ENCODE data around the gene GIMD1. TPM values are rescaled to one million over a fixed set of nuclear protein-coding genes. Genes with fewer than 3 reads are reported as not detected.

The GIMD1 gene
- total RNA-seq, 1 donor from 2014 or later, result not detected

GRCh38 chr4:106365613-106366012 is 3.0 kb downstream of the GIMD1 start:
- Mint-ChIP-seq H3K4me3 (ENCODE audit: unreplicated experiment) (no peak overlapping the region), H3K27ac (ENCODE audit: unreplicated experiment) (peak overlapping the region; percentile 81), H3K9me3 (ENCODE audit: low read depth) (no peaks in the 10 kb centered on the region), H3K27me3 (ENCODE audit: low read depth) (peaks cover 6% of the 10 kb centered on the region), H3K4me1 (ENCODE audit: low read depth) (peaks cover 20% of the 10 kb centered on the region), H3K36me3 (ENCODE audit: low read depth) (no peaks in the 10 kb centered on the region)
- no peak for DNase-seq (ENCODE audit: low spot score)
- no peak for TF ChIP-seq CTCF (IDR thresholded peaks at IDR 0.05)

- H3K4me3 Mint-ChIP-seq (ENCODE audit: unreplicated experiment), result no peak overlapping the region
- no peak for TF ChIP-seq CTCF (IDR thresholded peaks at IDR 0.05)
- no peak overlapping the region for H3K27ac Mint-ChIP-seq (ENCODE audit: unreplicated experiment)
- H3K36me3 Mint-ChIP-seq (ENCODE audit: low read depth), result no peaks in the 10 kb centered on the region
- H3K4me1 Mint-ChIP-seq (ENCODE audit: low read depth), result peaks cover 16% of the 10 kb centered on the region
- no peak for DNase-seq (ENCODE audit: low spot score)
- H3K9me3 Mint-ChIP-seq (ENCODE audit: low read depth), result no peaks in the 10 kb centered on the region
- H3K27me3 Mint-ChIP-seq (ENCODE audit: low read depth), result peaks cover 3% of the 10 kb centered on the region
Observed at GRCh38 chr4:106364282-106364681, 4.3 kb downstream of the GIMD1 start.

GRCh38 chr4:106362086-106362825 is 6.3 kb downstream of the GIMD1 start:
- H3K36me3 Mint-ChIP-seq (ENCODE audit: low read depth), result no peaks in the 10 kb centered on the region
- TF ChIP-seq CTCF (IDR thresholded peaks at IDR 0.05), result no peak
- H3K27me3 Mint-ChIP-seq (ENCODE audit: low read depth), result peaks cover 3% of the 10 kb centered on the region
- no peak for DNase-seq (ENCODE audit: low spot score)
- H3K4me3 Mint-ChIP-seq (ENCODE audit: unreplicated experiment), result no peak overlapping the region
- peaks cover 11% of the 10 kb centered on the region for H3K9me3 Mint-ChIP-seq (ENCODE audit: low read depth)
- H3K27ac Mint-ChIP-seq (ENCODE audit: unreplicated experiment), result no peak overlapping the region
- peaks cover 15% of the 10 kb centered on the region for H3K4me1 Mint-ChIP-seq (ENCODE audit: low read depth)

GRCh38 chr4:106358899-106359298 is 9.7 kb downstream of the GIMD1 start:
- TF ChIP-seq CTCF (IDR thresholded peaks at IDR 0.05), result no peak
- H3K9me3 Mint-ChIP-seq (ENCODE audit: low read depth), result peaks cover 11% of the 10 kb centered on the region
- H3K27ac Mint-ChIP-seq (ENCODE audit: unreplicated experiment), result no peak overlapping the region
- peaks cover 4% of the 10 kb centered on the region for H3K4me1 Mint-ChIP-seq (ENCODE audit: low read depth)
- DNase-seq (ENCODE audit: low spot score), result no peak
- H3K27me3 Mint-ChIP-seq (ENCODE audit: low read depth), result peaks cover 3% of the 10 kb centered on the region
- H3K36me3 Mint-ChIP-seq (ENCODE audit: low read depth), result no peaks in the 10 kb centered on the region
- no peak overlapping the region for H3K4me3 Mint-ChIP-seq (ENCODE audit: unreplicated experiment)

GRCh38 chr4:106355193-106355592 is 13.4 kb downstream of the GIMD1 start:
- Mint-ChIP-seq H3K4me1 (ENCODE audit: low read depth) (peaks cover 4% of the 10 kb centered on the region), H3K9me3 (ENCODE audit: low read depth) (peaks cover 11% of the 10 kb centered on the region), H3K27me3 (ENCODE audit: low read depth) (no peaks in the 10 kb centered on the region), H3K27ac (ENCODE audit: unreplicated experiment) (no peak overlapping the region), H3K36me3 (ENCODE audit: low read depth) (peaks cover 3% of the 10 kb centered on the region), H3K4me3 (ENCODE audit: unreplicated experiment) (no peak overlapping the region)
- DNase-seq (ENCODE audit: low spot score), result no peak
- no peak for TF ChIP-seq CTCF (IDR thresholded peaks at IDR 0.05)

Data from chondrocyte (in vitro differentiated cells).